ENCODE results near the gene ELAVL4. TPM values are rescaled to one million over a fixed set of nuclear protein-coding genes. Genes with fewer than 3 reads are reported as not detected.

ELAVL4 gene
- under 1 TPM in 2 of 6 donors, not detected in 4; 0.10 to 0.20 TPM for total RNA-seq

GRCh38 chr1:50108497-50109059 lies at the start of gene ELAVL4:
TSS of gene ELAVL4 (plus strand) at chr1:50108920. CDS start at chr1:50109190, 270 bp downstream.
- Histone ChIP-seq H3K4me1 (no peaks in the 10 kb centered on the region), H3K27ac (no peak within 1 kb of the TSS), H3K4me3 (no peak within 1 kb of the TSS), H3K9me3 (no peaks in the 10 kb centered on the region), H3K27me3 (no peaks in the 10 kb centered on the region), H3K36me3 (no peaks in the 10 kb centered on the region)
- WGBS, 2 donors, result 53 to 62% methylated on average over 11 of the region's 11 CpGs
- ATAC-seq (ENCODE audit: low FRiP score in 2 of 2) (no peak), DNase-seq (no peak)
- TF ChIP-seq POLR2AphosphoS5 (IDR thresholded peaks at IDR 0.05) (no peak), CTCF (IDR thresholded peaks at IDR 0.05) (no peak), POLR2A (IDR thresholded peaks at IDR 0.05) (no peak), EP300 (IDR thresholded peaks at IDR 0.05) (no peak)

GRCh38 chr1:50060279-50060678 lies 48.4 kb upstream of the ELAVL4 start:
- WGBS, 2 donors, result 64 to 70% methylated on average over 3 of the region's 3 CpGs
- Histone ChIP-seq H3K27me3 (no peaks in the 10 kb centered on the region), H3K36me3 (no peaks in the 10 kb centered on the region), H3K9me3 (no peaks in the 10 kb centered on the region), H3K4me3 (no peak overlapping the region), H3K27ac (no peak overlapping the region), H3K4me1 (no peaks in the 10 kb centered on the region)
- DNase-seq, result no peak
- peak in 1 of 2 donors; percentile 10 for ATAC-seq (ENCODE audit: low FRiP score in 2 of 2)
- TF ChIP-seq EP300 (IDR thresholded peaks at IDR 0.05), result no peak

- TF ChIP-seq EP300 (IDR thresholded peaks at IDR 0.05) (no peak), POLR2A (IDR thresholded peaks at IDR 0.05) (no peak), CTCF (IDR thresholded peaks at IDR 0.05) (no peak), POLR2AphosphoS5 (IDR thresholded peaks at IDR 0.05) (no peak)
- ATAC-seq (ENCODE audit: low FRiP score in 2 of 2) (no peak), DNase-seq (no peak)
- no peak overlapping the region for H3K4me3 ChIP-seq
- 46 to 71% methylated on average over 1 of the region's 1 CpG for WGBS, 2 donors
- no peaks in the 10 kb centered on the region for H3K27me3 ChIP-seq
- no peak overlapping the region for H3K27ac ChIP-seq
- no peaks in the 10 kb centered on the region for H3K9me3 ChIP-seq
- no peaks in the 10 kb centered on the region for H3K4me1 ChIP-seq
- H3K36me3 ChIP-seq, result no peaks in the 10 kb centered on the region
Observed at GRCh38 chr1:50066806-50067205, 41.9 kb upstream of the ELAVL4 start.

- no peak for ATAC-seq (ENCODE audit: low FRiP score in 2 of 2)
- no peaks in the 10 kb centered on the region for H3K27me3 ChIP-seq
- H3K9me3 ChIP-seq, result no peaks in the 10 kb centered on the region
- H3K4me3 ChIP-seq, result no peak overlapping the region
- WGBS, 2 donors, result 69 to 80% methylated on average over 2 of the region's 2 CpGs
- H3K36me3 ChIP-seq, result no peaks in the 10 kb centered on the region
- TF ChIP-seq POLR2A (IDR thresholded peaks at IDR 0.05), result no peak
- no peak for TF ChIP-seq CTCF (IDR thresholded peaks at IDR 0.05)
- TF ChIP-seq POLR2AphosphoS5 (IDR thresholded peaks at IDR 0.05), result no peak
- no peak for TF ChIP-seq EP300 (IDR thresholded peaks at IDR 0.05)
- DNase-seq, result no peak
- no peak overlapping the region for H3K27ac ChIP-seq
- no peaks in the 10 kb centered on the region for H3K4me1 ChIP-seq
Observed at GRCh38 chr1:50074931-50075330, 33.8 kb upstream of the ELAVL4 start.

- no peaks in the 10 kb centered on the region for H3K9me3 ChIP-seq
Observed at GRCh38 chr1:50077273-50077672, 31.4 kb upstream of the ELAVL4 start.

More at GRCh38 chr1:50077273-50077672, 31.4 kb upstream of the ELAVL4 start:
- 85 to 94% methylated on average over 1 of the region's 1 CpG for WGBS, 2 donors
- Histone ChIP-seq H3K4me1 (no peaks in the 10 kb centered on the region), H3K36me3 (no peaks in the 10 kb centered on the region), H3K4me3 (no peak overlapping the region), H3K27me3 (no peaks in the 10 kb centered on the region), H3K27ac (no peak overlapping the region)
- TF ChIP-seq EP300 (IDR thresholded peaks at IDR 0.05) (no peak), CTCF (IDR thresholded peaks at IDR 0.05) (no peak), POLR2AphosphoS5 (IDR thresholded peaks at IDR 0.05) (no peak), POLR2A (IDR thresholded peaks at IDR 0.05) (no peak)
- DNase-seq (no peak), ATAC-seq (ENCODE audit: low FRiP score in 2 of 2) (no peak)

Measured in upper lobe of left lung (tissue), 6 donors.